ENCODE data around the gene ASXL1.

GRCh38 chr20:32476684-32477593 is 118.8 kb downstream of the ASXL1 start:
- TF ChIP-seq, protein P1, sequence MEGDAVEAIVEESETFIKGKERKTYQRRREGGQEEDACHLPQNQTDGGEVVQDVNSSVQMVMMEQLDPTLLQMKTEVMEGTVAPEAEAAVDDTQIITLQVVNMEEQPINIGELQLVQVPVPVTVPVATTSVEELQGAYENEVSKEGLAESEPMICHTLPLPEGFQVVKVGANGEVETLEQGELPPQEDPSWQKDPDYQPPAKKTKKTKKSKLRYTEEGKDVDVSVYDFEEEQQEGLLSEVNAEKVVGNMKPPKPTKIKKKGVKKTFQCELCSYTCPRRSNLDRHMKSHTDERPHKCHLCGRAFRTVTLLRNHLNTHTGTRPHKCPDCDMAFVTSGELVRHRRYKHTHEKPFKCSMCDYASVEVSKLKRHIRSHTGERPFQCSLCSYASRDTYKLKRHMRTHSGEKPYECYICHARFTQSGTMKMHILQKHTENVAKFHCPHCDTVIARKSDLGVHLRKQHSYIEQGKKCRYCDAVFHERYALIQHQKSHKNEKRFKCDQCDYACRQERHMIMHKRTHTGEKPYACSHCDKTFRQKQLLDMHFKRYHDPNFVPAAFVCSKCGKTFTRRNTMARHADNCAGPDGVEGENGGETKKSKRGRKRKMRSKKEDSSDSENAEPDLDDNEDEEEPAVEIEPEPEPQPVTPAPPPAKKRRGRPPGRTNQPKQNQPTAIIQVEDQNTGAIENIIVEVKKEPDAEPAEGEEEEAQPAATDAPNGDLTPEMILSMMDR (IDR thresholded peaks at IDR 0.05; ENCODE audit: low read length): no peak
- no peak for TF ChIP-seq EZH2 (IDR thresholded peaks at IDR 0.05; ENCODE audit: borderline replicate concordance, low read length)
